IMR-90 (cell line): Measurements from ENCODE around the gene HMX3. TPM values are rescaled to one million over a fixed set of nuclear protein-coding genes. Genes with fewer than 3 reads are reported as not detected.

Experiments
- ATAC-seq: fragments of 200-7000 bp; cut with Tn5 transposase; 2 replicates; pipeline ENCODE4 v1.9.1; 2020; ENCODE audit warnings: low read depth, mild to moderate bottlenecking, moderate library complexity
- BruUV-seq: library from RNA; stranded (reverse); fragments of 400-500 nt; replicated peaks from 2 replicates; lab custom pipeline; 2021; lab: Mats Ljungman, UMichigan
- CTCF ChIA-PET: fragments of 300-600 bp; formaldehyde crosslinking; extraction: SDS; loops from one replicate; lab custom pipeline; 2021; ENCODE audit warnings: antibody characterized with exemption; lab: Yijun Ruan, JAX
- POLR2A ChIA-PET: fragments of 300-600 bp; sonication (Branson Sonifier 250); formaldehyde crosslinking; loops from one replicate; lab custom pipeline; 2022; ENCODE audit warnings: antibody characterized with exemption; ENCODE audit not compliant: unreplicated experiment; lab: Charles Lee
- DNase-seq: peaks from one replicate; pipeline ENCODE4 v3.0.0; 2013
- H2AFZ ChIP-seq: replicated peaks from 2 replicates; pipeline ENCODE3; 2013; ENCODE audit warnings: low read length, mild to moderate bottlenecking; ENCODE audit not compliant: poor library complexity
- H2AK5ac ChIP-seq: 2 replicates; pipeline ENCODE4 v1.6.1; 2013; ENCODE audit warnings: low read depth, low read length, inconsistent platforms
- H2AK9ac ChIP-seq: replicated peaks from 2 replicates; pipeline ENCODE3; 2013; ENCODE audit warnings: mild to moderate bottlenecking, low read depth, low read length, moderate library complexity; ENCODE audit not compliant: poor library complexity
- H2BK120ac ChIP-seq: 2 replicates; pipeline ENCODE4 v1.6.1; 2013; ENCODE audit warnings: low read depth, low read length, inconsistent platforms
- H2BK15ac ChIP-seq: 3 replicates; pipeline ENCODE4 v1.6.1; 2013; ENCODE audit warnings: low read depth, low read length, inconsistent platforms
- H2BK20ac ChIP-seq: 2 replicates; pipeline ENCODE4 v1.6.1; 2013; ENCODE audit warnings: low read depth, mild to moderate bottlenecking, inconsistent platforms, low read length, moderate library complexity
- H2BK5ac ChIP-seq: 2 replicates; pipeline ENCODE4 v1.6.1; 2013; ENCODE audit warnings: mild to moderate bottlenecking, low read depth, low read length, inconsistent platforms; ENCODE audit not compliant: poor library complexity, severe bottlenecking
- H3K14ac ChIP-seq: replicated peaks from 2 replicates; pipeline ENCODE4 v1.6.1; 2013; ENCODE audit warnings: low read depth, low read length, inconsistent platforms
- H3K18ac ChIP-seq: 2 replicates; pipeline ENCODE4 v1.6.1; 2013; ENCODE audit warnings: low read depth, low read length, control low read depth
- H3K23ac ChIP-seq: 2 replicates; pipeline ENCODE4 v1.6.1; 2013; ENCODE audit warnings: low read depth, low read length, inconsistent platforms
- H3K27ac ChIP-seq: 2 replicates; pipeline ENCODE4 v1.5.1; 2013; ENCODE audit warnings: mild to moderate bottlenecking, control low read depth, low read length; ENCODE audit not compliant: insufficient read depth
- H3K27me3 ChIP-seq: 2 replicates; pipeline ENCODE4 v1.6.1; 2013; ENCODE audit warnings: low read length; ENCODE audit not compliant: control insufficient read depth, insufficient read depth
- H3K36me3 ChIP-seq: 2 replicates; pipeline ENCODE4 v1.6.1; 2013; ENCODE audit warnings: low read length, mixed read lengths; ENCODE audit not compliant: control insufficient read depth, insufficient read depth
- H3K4ac ChIP-seq: 2 replicates; pipeline ENCODE4 v1.6.1; 2013; ENCODE audit warnings: low read depth, low read length, inconsistent platforms
- H3K4me1 ChIP-seq: 2 replicates; pipeline ENCODE4 v1.6.1; 2013; ENCODE audit warnings: low read length, mixed read lengths; ENCODE audit not compliant: control insufficient read depth, insufficient read depth
- H3K4me2 ChIP-seq: 2 replicates; pipeline ENCODE4 v1.6.1; 2013; ENCODE audit warnings: low read depth, mild to moderate bottlenecking, control low read depth, low read length, moderate library complexity
- H3K4me3 ChIP-seq: 2 replicates; pipeline ENCODE4 v1.5.1; 2013; ENCODE audit warnings: low read depth, mild to moderate bottlenecking, control low read depth, low read length, moderate library complexity; ENCODE audit not compliant: insufficient read depth
- H3K56ac ChIP-seq: 2 replicates; pipeline ENCODE4 v1.6.1; 2013; ENCODE audit warnings: low read length, inconsistent platforms; ENCODE audit not compliant: insufficient read depth; ENCODE audit errors: extremely low read depth
- H3K79me1 ChIP-seq, 2 experiments: 2 replicates each; pipeline ENCODE4 v1.6.1; 2013; ENCODE audit warnings: low read length in 2 of 2, inconsistent platforms in 1 of 2, low read depth in 1 of 2
- H3K9ac ChIP-seq: 2 replicates; pipeline ENCODE4 v1.6.1; 2013; ENCODE audit warnings: low read depth, low read length, control low read depth
- H3K9me1 ChIP-seq: 2 replicates; pipeline ENCODE4 v1.6.1; 2013; ENCODE audit warnings: low read length, inconsistent platforms; ENCODE audit not compliant: insufficient read depth
- H3K9me3 ChIP-seq: 2 replicates; pipeline ENCODE4 v1.6.1; 2013; ENCODE audit warnings: low read length; ENCODE audit not compliant: control insufficient read depth, insufficient read depth
- H4K20me1 ChIP-seq: 2 replicates; pipeline ENCODE4 v1.6.1; 2013; ENCODE audit warnings: low read length, inconsistent platforms; ENCODE audit not compliant: insufficient read depth
- H4K5ac ChIP-seq: 2 replicates; pipeline ENCODE4 v1.6.1; 2013; ENCODE audit warnings: mild to moderate bottlenecking, low read depth, low read length, control low read depth
- H4K8ac ChIP-seq, 2 experiments: 2 replicates each; pipeline ENCODE4 v1.6.1; 2013; ENCODE audit warnings: low read depth in 2 of 2, low read length in 2 of 2, control low read depth in 1 of 2, inconsistent platforms in 1 of 2
- H4K91ac ChIP-seq: 2 replicates; pipeline ENCODE4 v1.6.1; 2013; ENCODE audit warnings: low read depth, low read length, inconsistent platforms; ENCODE audit not compliant: insufficient read depth
- BHLHE40 ChIP-seq: fragments of 150-350 bp; IDR thresholded peaks from 2 replicates; pipeline ENCODE4 v1.6.1; 2016; ENCODE audit warnings: mild to moderate bottlenecking, low read depth, low read length
- CEBPB ChIP-seq: IDR thresholded peaks from 2 replicates; pipeline ENCODE4 v1.6.1; 2012; ENCODE audit warnings: low read depth, low read length, improper control_type of control experiment
- CHD1 ChIP-seq: IDR thresholded peaks from 2 replicates; pipeline ENCODE4 v1.6.1; 2012; ENCODE audit warnings: low read depth, low read length, improper control_type of control experiment
- FOS ChIP-seq: fragments of 150-350 bp; IDR thresholded peaks from 2 replicates; pipeline ENCODE4 v1.6.1; 2016; ENCODE audit warnings: low read depth, low read length
- MAFK ChIP-seq: IDR thresholded peaks from 2 replicates; pipeline ENCODE4 v1.6.1; 2012; ENCODE audit warnings: low read depth, low read length, improper control_type of control experiment
- MAZ ChIP-seq: IDR thresholded peaks from 2 replicates; pipeline ENCODE4 v1.6.1; 2012; ENCODE audit warnings: low read depth, mild to moderate bottlenecking, low read length, improper control_type of control experiment, moderate library complexity, borderline replicate concordance
- MXI1 ChIP-seq: IDR thresholded peaks from 2 replicates; pipeline ENCODE4 v1.6.1; 2012; ENCODE audit warnings: low read depth, mild to moderate bottlenecking, low read length, moderate library complexity, borderline replicate concordance
- NFE2L2 ChIP-seq: fragments of 150-350 bp; IDR thresholded peaks from 2 replicates; pipeline ENCODE4 v1.6.1; 2016; ENCODE audit warnings: low read depth, mild to moderate bottlenecking, low read length
- RCOR1 ChIP-seq: IDR thresholded peaks from 2 replicates; pipeline ENCODE4 v1.6.1; 2012; ENCODE audit warnings: mild to moderate bottlenecking, low read length, improper control_type of control experiment; ENCODE audit not compliant: insufficient replicate concordance
- WGBS, 2 experiments: methylation state at CpG; one replicate each; pipeline versions ENCODE4 v1.1.5 to v1.1.7; 2013; ENCODE audit warnings: missing lambda C conversion rate in 2 of 2; ENCODE audit not compliant: insufficient read length in 1 of 2; ENCODE audit errors: extremely low coverage in 2 of 2; 5-methylcytosine and 5-hydroxymethylcytosine counted together
- dilution Hi-C: fragments of 300-500 bp; cut with HindIII; formaldehyde crosslinking; loops from one replicate; pipeline ENCODE4 v1.14.3; 2018; ENCODE audit warnings: low sequenced_read_pairs; ENCODE audit not compliant: unreplicated experiment
- in situ Hi-C: fragments of 300-500 bp; cut with MboI; formaldehyde crosslinking; loops from 3 replicates; pipeline ENCODE4 v1.14.3; 2019; ENCODE audit warnings: low sequenced_read_pairs, inconsistent platforms, mixed read lengths
- intact Hi-C: fragments of 100-400 bp; cut with micrococcal nuclease; formaldehyde crosslinking; loops from 2 replicates; pipeline ENCODE4 v1.10.0; 2022
- polyA plus RNA-seq, 3 experiments: library from polyadenylated mRNA; depleted of rRNA; stranded (reverse); fragments of >200 nt; gene quantifications; 2 replicates each; pipeline ENCODE4 v1.2.3, GENCODE V29; 2012; ENCODE audit warnings: low replicate concordance in 1 of 3
- total RNA-seq: library from RNA; depleted of rRNA; stranded (reverse); fragments of >200 nt; gene quantifications from 2 replicates; pipeline ENCODE4 v1.2.3, GENCODE V29; 2012
- TF ChIP-seq, protein P1 (sequence below): conservative IDR thresholded peaks from 2 replicates; pipeline ENCODE4 v1.5.1; 2012; ENCODE audit warnings: mild to moderate bottlenecking, low read depth, low read length, improper control_type of control experiment

Gene HMX3
- total and polyA plus RNA-seq, 2 of the 4 experiments (the other 2 are of a cell fraction), result not detected

DNA sequence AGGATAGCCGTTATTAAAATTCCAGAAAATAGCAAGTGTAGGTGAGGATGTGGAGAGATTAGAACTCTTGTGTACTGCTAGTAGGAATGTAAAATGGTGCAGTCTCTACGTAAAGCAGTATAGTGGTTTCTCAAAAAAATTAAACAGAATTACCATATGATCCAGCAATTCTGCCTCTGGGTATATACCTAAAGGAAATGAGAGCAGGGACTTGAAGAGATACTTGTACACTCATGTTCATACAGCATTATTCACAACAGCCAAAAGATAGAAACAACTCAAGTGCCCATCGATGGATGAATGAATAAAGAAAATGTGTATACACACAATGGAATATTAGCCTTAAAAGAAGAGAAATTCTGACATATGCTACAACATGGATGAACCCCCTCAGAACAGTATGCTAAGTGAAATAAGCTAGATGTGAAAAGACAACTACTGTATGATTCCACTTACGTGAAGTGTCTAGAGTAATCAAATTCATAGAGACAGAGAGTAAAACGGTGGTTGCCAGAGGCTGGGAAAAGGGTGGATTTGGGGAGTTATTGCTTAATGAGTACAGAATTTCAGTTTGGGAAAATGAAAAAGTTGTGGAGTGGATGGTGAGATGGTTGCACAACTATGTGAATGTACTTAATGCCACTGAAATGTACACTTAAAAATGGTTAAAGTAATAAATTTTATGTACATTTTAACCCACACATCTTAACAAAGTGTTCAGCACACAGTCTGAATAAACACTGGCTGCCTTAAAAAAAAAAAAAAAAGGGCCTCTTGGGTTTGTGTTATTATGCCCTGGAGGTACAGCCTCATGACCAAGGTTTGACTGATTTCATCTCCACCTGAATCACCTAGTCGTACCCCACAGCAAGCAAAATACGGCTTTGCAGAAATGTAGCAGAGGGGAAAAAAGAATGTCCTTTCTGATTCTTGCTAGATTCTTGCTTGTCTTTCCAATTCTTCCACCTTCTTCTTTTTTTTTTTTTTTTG is 44.6 kb downstream of the HMX3 start:
- POLR2A ChIA-PET, result no interaction called here
- Histone ChIP-seq H3K23ac (no peak overlapping the region), H2BK20ac (no peak overlapping the region), H3K36me3 (peaks cover under 1% of the 10 kb centered on the region; the same call in 1 of the 2 replicates), H3K4me1 (no peaks in the 10 kb centered on the region), H3K27me3 (no peaks in the 10 kb centered on the region), H3K4me2 (no peak overlapping the region), H2BK15ac (no peak overlapping the region), H2AK9ac (no peak overlapping the region), H3K9ac (no peak overlapping the region), H2AFZ (no peak overlapping the region), H3K9me3 (no peaks in the 10 kb centered on the region), H2BK120ac (no peak overlapping the region), H2BK5ac (no peak overlapping the region), H3K9me1 (no peaks in the 10 kb centered on the region), H3K79me1 (peaks cover 3 to 9% of the 10 kb centered on the region in 2 experiments; a peak in 3 of 4 replicates), H3K18ac (no peak overlapping the region), H4K20me1 (no peaks in the 10 kb centered on the region; the same call in 1 of the 2 replicates), H3K27ac (no peak overlapping the region), H3K4me3 (no peak overlapping the region), H3K14ac (no peak overlapping the region), H4K8ac (no peak overlapping the region), H3K4ac (no peak overlapping the region), H3K56ac (no peak overlapping the region), H4K91ac (no peak overlapping the region), H4K5ac (no peak overlapping the region), H2AK5ac (no peak overlapping the region)
- BruUV-seq, result no TSS peak
- intact Hi-C loops (no loop called here), in situ Hi-C loops (no loop called here), dilution Hi-C loops (no loop called here)
- ATAC-seq (no peak), DNase-seq (no peak)
- CTCF ChIA-PET, result no interaction called here
- TF ChIP-seq FOS, result no peak
- TF ChIP-seq MAFK, result no peak
- TF ChIP-seq MXI1, result no peak
- no peak for TF ChIP-seq RCOR1
- no peak for TF ChIP-seq MAZ
- no peak for TF ChIP-seq CHD1
- TF ChIP-seq BHLHE40, result no peak
- TF ChIP-seq NFE2L2, result no peak
- no peak for TF ChIP-seq CEBPB
- TF ChIP-seq, protein P1, sequence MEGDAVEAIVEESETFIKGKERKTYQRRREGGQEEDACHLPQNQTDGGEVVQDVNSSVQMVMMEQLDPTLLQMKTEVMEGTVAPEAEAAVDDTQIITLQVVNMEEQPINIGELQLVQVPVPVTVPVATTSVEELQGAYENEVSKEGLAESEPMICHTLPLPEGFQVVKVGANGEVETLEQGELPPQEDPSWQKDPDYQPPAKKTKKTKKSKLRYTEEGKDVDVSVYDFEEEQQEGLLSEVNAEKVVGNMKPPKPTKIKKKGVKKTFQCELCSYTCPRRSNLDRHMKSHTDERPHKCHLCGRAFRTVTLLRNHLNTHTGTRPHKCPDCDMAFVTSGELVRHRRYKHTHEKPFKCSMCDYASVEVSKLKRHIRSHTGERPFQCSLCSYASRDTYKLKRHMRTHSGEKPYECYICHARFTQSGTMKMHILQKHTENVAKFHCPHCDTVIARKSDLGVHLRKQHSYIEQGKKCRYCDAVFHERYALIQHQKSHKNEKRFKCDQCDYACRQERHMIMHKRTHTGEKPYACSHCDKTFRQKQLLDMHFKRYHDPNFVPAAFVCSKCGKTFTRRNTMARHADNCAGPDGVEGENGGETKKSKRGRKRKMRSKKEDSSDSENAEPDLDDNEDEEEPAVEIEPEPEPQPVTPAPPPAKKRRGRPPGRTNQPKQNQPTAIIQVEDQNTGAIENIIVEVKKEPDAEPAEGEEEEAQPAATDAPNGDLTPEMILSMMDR, result no peak
- 100% methylated on average over 1 of the region's 7 CpGs; no CpG with 5 or more reads in 1 of the 2 experiments for WGBS, 2 experiments
